NOMO-1 treated with dmso at 0.1 percent for 144 hours (cell line): ENCODE results near the gene NIBAN1.
A peak's percentile ranks its signal among the peaks of the same experiment; 100 is the strongest.

Source experiments
- DNase-seq: peaks from one replicate; lab custom pipeline; 2025; ENCODE audit not compliant: unreplicated experiment; lab: John Stamatoyannopoulos, UW

The NIBAN1 gene

GRCh38 chr1:184947497-184948256 lies 26.6 kb downstream of the NIBAN1 start:
- no peak for DNase-seq

GRCh38 chr1:184945678-184946412 lies 28.5 kb downstream of the NIBAN1 start:
- DNase-seq: peak; percentile 49

GRCh38 chr1:184945029-184945428 lies 29.3 kb downstream of the NIBAN1 start:
- peak; percentile 15 for DNase-seq

DNA sequence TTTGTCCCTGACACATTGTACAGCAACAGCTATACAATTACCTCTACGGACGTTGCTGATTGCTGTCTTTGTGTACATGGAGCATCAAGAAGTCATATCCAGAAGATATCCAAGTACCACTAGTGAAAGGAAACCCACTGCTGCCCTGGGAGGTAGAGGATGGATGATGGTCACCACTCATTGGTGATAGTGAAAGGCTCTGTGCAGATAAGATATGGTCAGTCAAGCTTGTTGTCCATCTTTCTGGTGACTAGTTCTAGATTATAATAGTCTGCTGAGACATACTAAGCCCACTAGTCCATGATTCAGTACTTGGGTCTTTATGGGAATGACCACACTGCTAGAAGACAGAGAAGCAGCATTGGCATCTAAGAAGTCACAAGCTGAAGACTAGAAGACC lies 30.3 kb downstream of the NIBAN1 start:
- no peak for DNase-seq

DNA sequence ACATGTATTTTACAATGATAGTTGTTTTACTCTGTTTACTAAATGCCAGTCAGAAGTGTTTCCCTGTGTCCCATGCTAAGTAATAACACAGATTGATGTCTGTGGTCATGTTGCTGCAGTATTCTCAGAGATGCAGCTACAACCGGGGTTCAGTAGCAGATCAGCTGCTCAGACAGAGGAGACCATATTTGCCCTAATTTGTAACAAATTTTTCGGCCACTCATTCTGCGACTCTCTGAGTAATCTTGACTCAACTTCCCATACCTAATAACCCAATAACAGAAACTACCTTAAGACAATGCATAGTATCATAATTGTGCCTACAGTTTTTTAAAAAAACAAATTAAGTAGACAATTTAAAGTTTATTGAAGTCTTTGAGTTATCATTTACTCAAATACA lies 32.6 kb downstream of the NIBAN1 start:
- DNase-seq: no peak

DNA sequence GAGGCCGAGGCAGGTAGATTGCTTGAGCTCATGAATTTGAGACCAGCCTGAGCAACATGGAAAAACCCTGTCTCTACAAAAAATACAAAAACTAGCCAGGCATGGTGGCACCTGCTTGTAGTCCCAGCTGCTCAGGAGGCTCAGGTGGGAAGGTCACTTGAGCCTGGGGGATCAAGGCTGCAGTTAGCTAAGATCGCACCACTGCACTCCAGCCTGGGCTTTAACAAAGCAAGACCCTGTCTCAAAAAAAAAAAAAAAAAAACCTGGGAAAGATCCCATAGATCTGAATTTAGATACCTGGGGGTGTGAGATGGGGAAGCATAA lies 32.9 kb downstream of the NIBAN1 start:
- no peak for DNase-seq

GRCh38 chr1:184940694-184941409 lies 33.5 kb downstream of the NIBAN1 start:
- DNase-seq: no peak

DNA sequence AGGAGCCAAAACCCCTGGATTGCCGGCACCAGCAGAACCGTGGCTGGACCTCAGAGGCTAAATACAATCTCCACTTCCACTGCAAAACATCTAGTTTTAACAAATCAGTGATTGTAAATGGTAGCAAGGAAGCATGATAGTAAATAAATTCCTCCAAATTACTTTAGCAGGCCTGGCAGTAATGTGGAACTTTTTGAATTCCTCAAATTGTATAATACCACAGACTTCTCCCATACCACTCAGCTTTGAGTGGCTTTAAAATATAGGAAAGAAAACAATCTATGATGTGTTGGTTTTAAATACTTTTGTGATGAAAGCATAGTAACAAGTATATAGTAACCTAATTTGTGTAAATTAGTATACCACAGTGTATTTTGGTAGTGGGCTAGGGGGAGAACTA lies 34.1 kb downstream of the NIBAN1 start:
- no peak for DNase-seq

DNA sequence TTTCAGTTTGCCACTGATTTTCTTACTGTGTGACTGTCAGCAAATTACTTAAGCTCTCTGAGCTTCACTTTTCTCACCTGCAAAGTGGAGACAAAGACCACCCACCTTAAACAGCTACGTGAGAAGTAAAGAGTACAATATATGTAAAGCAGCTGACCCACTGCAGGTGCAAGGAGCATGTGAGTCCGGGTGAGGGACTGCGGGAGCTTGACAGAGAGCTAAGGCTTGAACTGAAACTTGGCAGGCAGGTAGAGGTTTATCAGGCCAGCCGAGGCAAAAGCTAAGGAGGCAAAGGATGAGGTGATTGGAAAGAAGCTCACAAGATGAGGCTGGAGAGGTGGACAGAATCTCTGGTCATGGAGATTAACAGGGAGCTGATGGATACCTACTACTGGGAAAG lies 36.6 kb downstream of the NIBAN1 start:
- no peak for DNase-seq

DNA sequence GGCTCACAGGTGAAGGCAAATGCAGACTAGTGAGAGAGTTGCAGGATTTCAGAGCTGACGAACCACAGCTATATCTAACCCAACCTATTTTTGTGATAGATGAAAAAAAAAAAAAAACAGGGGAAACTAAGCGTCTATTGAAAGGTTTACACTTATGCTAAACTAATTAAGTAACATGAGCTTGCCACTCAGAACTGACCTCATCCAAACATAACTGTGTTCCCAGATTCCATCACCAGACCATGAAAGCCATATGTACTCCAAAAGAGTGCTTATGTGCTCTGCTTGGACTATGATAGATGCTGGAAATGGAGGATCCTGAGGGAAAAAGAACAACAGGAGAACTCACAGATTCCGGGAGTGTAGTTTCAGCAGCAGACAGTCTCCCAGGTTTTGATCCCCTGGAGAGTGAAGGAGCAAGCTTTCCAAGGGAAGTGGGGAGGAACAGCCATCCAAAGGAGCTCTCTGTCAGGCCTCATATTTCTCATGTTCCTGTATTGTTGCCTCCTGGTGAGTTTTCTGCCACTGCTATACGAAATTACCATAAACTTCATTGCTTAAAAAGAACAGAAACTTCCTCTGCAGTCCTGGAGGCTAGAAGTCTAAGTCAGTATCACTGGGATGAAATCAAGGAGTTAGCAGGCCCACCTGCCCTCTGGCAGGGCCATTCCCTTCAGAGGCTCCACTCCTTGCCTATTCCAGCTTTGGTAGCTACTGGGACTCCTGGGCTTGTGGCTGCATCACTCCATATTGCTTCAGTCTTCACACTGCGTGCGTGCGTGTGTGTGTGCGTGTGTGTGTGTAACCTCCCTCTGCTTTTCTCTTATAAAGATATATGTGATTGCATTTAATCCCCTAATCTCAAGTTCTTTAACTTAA lies 38.1 kb downstream of the NIBAN1 start:
- DNase-seq: no peak

DNA sequence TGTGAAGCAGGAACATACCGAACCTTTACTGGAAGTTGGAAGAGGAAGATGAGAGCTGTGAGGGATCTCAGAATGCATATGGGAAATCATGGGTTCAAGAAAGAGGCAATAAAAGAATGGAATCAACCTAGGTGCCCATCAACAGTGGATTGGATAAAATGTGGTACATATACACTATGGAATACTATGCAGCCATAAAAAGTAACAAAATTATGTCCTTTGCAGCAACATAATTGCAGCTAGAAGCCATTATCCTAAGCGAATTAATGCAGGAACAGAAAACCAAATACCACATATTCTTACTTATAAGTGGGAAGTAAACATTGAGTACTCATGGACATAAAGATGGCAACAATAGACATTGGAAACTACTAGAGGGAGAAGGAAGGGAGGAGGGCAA lies 40.4 kb downstream of the NIBAN1 start:
- DNase-seq: no peak

DNA sequence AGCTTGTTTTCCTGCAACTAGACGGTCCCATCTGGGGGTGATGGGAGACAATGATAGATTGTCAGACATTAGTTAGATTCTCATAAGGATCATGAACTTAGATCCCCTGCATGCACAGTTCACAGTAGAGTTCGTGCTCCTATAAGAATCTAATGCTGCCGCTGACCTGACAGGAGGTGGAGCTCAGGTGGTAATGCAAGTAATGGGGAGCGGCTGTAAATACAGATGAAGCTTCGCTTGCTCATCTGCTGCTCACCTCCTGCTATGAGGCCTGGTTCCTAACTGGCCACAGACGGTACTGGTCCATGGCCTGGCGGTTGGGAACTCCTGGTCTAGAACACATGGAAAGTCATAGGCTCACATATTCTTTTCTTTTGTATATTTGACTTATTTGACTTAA lies 42.0 kb downstream of the NIBAN1 start:
- DNase-seq: no peak

GRCh38 chr1:184931566-184931965 lies 42.7 kb downstream of the NIBAN1 start:
- DNase-seq: no peak

DNA sequence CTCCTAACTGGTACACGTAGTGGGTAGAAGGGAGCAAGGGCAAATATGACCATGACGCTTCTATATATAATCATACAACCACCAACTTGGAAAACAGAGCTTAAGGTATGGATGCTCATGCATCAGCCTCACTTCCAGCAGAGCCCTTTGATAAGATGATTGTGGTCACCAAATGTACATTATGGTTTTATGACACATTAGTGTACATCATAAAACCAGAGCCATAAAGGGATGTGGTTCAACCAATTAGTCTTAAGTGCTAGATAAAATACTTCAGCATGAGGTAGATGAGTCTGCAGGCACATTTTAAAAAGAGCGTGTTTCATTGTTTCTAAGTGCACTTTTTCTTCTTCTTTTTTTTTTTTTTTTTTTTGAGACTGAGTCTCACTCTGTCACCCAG lies 43.7 kb downstream of the NIBAN1 start:
- DNase-seq: peak; percentile 35

GRCh38 chr1:184930232-184930631 lies 44.1 kb downstream of the NIBAN1 start:
- no peak for DNase-seq

DNA sequence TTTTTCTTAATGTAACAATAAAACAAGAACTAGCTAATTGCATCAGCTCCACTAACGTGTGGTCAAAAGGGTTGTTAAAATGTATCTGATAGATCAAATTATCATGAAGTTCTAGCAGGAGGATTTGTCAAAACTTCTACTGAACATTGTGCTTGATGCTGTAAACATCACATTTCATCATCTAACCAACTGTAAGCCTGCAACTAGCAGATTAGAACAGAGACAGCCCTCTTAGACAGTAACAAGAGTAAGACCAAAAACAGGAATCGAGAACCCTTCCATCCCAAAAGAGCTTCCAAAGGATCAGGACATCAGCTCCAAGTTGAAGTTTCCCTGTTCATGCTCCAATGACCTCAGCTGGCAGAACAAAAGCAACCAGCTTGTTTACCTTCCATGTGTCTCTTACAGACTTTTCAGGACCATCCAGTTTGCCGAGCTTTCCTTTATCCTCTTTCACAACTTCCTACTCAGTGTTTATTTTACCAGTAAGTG lies 44.6 kb downstream of the NIBAN1 start:
- DNase-seq: no peak

DNA sequence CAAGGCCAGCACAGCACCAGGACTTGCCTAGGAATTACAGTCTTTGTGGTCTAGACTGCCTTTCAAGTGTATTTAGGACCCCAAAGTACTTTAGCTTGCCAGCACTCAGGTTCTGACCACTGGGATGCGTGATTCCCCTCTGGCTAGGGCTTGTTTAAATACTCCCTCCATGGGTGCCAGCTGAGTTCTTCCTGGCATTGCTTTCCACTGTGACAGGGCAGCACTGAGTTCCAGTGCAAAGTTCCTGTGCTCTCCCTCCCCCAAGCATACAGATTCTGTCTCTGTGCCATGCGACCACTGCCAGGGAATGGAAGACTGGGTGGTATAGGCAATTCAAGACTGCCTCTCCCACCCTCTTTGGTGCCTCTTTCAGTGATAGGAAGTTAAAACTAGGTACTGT lies 45.9 kb downstream of the NIBAN1 start:
- no peak for DNase-seq
